Activated T-cell treated with anti-CD3 and anti-CD28 coated beads, Interleukin-2, amount 50 U/mL, for 72 hours (primary cell): Measurements from ENCODE around the gene MUCL1. TPM values are rescaled to one million over a fixed set of nuclear protein-coding genes. Genes with fewer than 3 reads are reported as not detected.

Source experiments
- ATAC-seq, 2 donors: fragments of 150-1000 bp; cut with Tn5 transposase; replicated peaks in 1 of 2; 2 replicates each; pipeline ENCODE4 v1.10.0; 2021; ENCODE audit warnings: moderate library complexity in 2 of 2, mild to moderate bottlenecking in 1 of 2
- DNase-seq, 2 donors: peaks; one replicate each; pipeline ENCODE4 v3.0.0; 2021 to 2022; ENCODE audit warnings: mixed read lengths in 1 of 2
- H3K27ac Mint-ChIP-seq: one replicate; pipeline ENCODE4 v1.8.0; 2022; ENCODE audit warnings: mild to moderate bottlenecking, moderate library complexity, mixed read lengths
- H3K27me3 Mint-ChIP-seq: one replicate; pipeline ENCODE4 v1.8.0; 2022; ENCODE audit warnings: low read depth, mixed read lengths
- H3K36me3 Mint-ChIP-seq, 2 donors: one replicate each; pipeline ENCODE4 v1.8.0; 2022; ENCODE audit warnings: mixed read lengths in 2 of 2, mild to moderate bottlenecking in 1 of 2; ENCODE audit not compliant: insufficient read depth in 2 of 2
- H3K4me1 Mint-ChIP-seq: one replicate; pipeline ENCODE4 v1.8.0; 2022; ENCODE audit warnings: low read depth, mixed read lengths
- H3K4me3 Mint-ChIP-seq, 2 donors: one replicate each; pipeline ENCODE4 v1.8.0; 2022; ENCODE audit warnings: mild to moderate bottlenecking in 2 of 2, mixed read lengths in 2 of 2, moderate library complexity in 2 of 2
- H3K9me3 Mint-ChIP-seq, 2 donors: one replicate each; pipeline ENCODE4 v1.8.0; 2022; ENCODE audit warnings: mixed read lengths in 2 of 2
- total RNA-seq, 2 donors: library from RNA; stranded (reverse); gene quantifications; one replicate each; pipeline ENCODE4 v1.2.3, GENCODE V29; 2022

Gene MUCL1
- total RNA-seq = not detected

- DNase-seq (peak; percentile 78 to 83), ATAC-seq (peak; percentile 91 to 95)
- H3K36me3 Mint-ChIP-seq = no peaks in the 10 kb centered on the region
- H3K4me3 Mint-ChIP-seq = no peak within 1 kb of the TSS
- H3K9me3 Mint-ChIP-seq = no peaks in the 10 kb centered on the region
- peak within 1 kb of the TSS; percentile 81 for H3K27ac Mint-ChIP-seq
- peaks cover 46% of the 10 kb centered on the region for H3K4me1 Mint-ChIP-seq
- H3K27me3 Mint-ChIP-seq = no peaks in the 10 kb centered on the region
Observed at GRCh38 chr12:54853933-54854538, at the start of gene MUCL1. TSS of gene MUCL1 (plus strand) at chr12:54854516. CDS start at chr12:54854583, 67 bp downstream.

GRCh38 chr12:54821676-54822075 lies 32.6 kb upstream of the MUCL1 start:
- Mint-ChIP-seq H3K9me3 (peaks cover 0 to 4% of the 10 kb centered on the region in 2 donors), H3K4me3 (no peak overlapping the region), H3K27me3 (no peaks in the 10 kb centered on the region), H3K27ac (no peak overlapping the region), H3K4me1 (no peaks in the 10 kb centered on the region), H3K36me3 (no peaks in the 10 kb centered on the region)
- ATAC-seq = no peak
- DNase-seq = no peak

GRCh38 chr12:54824402-54824801 lies 29.9 kb upstream of the MUCL1 start:
- Mint-ChIP-seq H3K4me1 (no peaks in the 10 kb centered on the region), H3K4me3 (no peak overlapping the region), H3K27me3 (no peaks in the 10 kb centered on the region), H3K36me3 (no peaks in the 10 kb centered on the region), H3K9me3 (peaks cover 0 to 4% of the 10 kb centered on the region in 2 donors), H3K27ac (peak overlapping the region; percentile 66)
- DNase-seq (no peak), ATAC-seq (no peak)

- ATAC-seq = no peak
- no peak overlapping the region for H3K4me3 Mint-ChIP-seq
Observed at GRCh38 chr12:54829511-54829910, 24.8 kb upstream of the MUCL1 start.

GRCh38 chr12:54830199-54830598 lies 24.1 kb upstream of the MUCL1 start:
- Mint-ChIP-seq H3K27me3 (no peaks in the 10 kb centered on the region), H3K9me3 (no peaks in the 10 kb centered on the region), H3K36me3 (no peaks in the 10 kb centered on the region), H3K4me3 (no peak overlapping the region), H3K4me1 (no peaks in the 10 kb centered on the region), H3K27ac (no peak overlapping the region)
- DNase-seq = no peak
- ATAC-seq = no peak

More at GRCh38 chr12:54829511-54829910, 24.8 kb upstream of the MUCL1 start:
- H3K27ac Mint-ChIP-seq = peak overlapping the region; percentile 34
- no peaks in the 10 kb centered on the region for H3K4me1 Mint-ChIP-seq
- no peaks in the 10 kb centered on the region for H3K9me3 Mint-ChIP-seq
- no peaks in the 10 kb centered on the region for H3K36me3 Mint-ChIP-seq
- H3K27me3 Mint-ChIP-seq = no peaks in the 10 kb centered on the region
- DNase-seq = no peak

- H3K27me3 Mint-ChIP-seq = peaks cover 6% of the 10 kb centered on the region
- H3K36me3 Mint-ChIP-seq = no peaks in the 10 kb centered on the region
- no peak for DNase-seq
- H3K9me3 Mint-ChIP-seq = no peaks in the 10 kb centered on the region
- no peak overlapping the region for H3K27ac Mint-ChIP-seq
- no peak for ATAC-seq
- no peaks in the 10 kb centered on the region for H3K4me1 Mint-ChIP-seq
- no peak overlapping the region for H3K4me3 Mint-ChIP-seq
Observed at GRCh38 chr12:54831631-54832030, 22.7 kb upstream of the MUCL1 start.

GRCh38 chr12:54840244-54840865 lies 14.0 kb upstream of the MUCL1 start:
- H3K36me3 Mint-ChIP-seq = peaks cover 0 to 1% of the 10 kb centered on the region in 2 donors
- H3K27me3 Mint-ChIP-seq = peaks cover 10% of the 10 kb centered on the region
- no peak for ATAC-seq
- DNase-seq = no peak
- no peak overlapping the region for H3K4me3 Mint-ChIP-seq
- H3K4me1 Mint-ChIP-seq = no peaks in the 10 kb centered on the region
- H3K9me3 Mint-ChIP-seq = peaks cover 0 to 2% of the 10 kb centered on the region in 2 donors
- no peak overlapping the region for H3K27ac Mint-ChIP-seq

GRCh38 chr12:54857406-54857805 lies 3.1 kb downstream of the MUCL1 start:
- peaks cover 16% of the 10 kb centered on the region for H3K27me3 Mint-ChIP-seq
- ATAC-seq (no peak), DNase-seq (no peak)
- no peaks in the 10 kb centered on the region for H3K36me3 Mint-ChIP-seq
- H3K9me3 Mint-ChIP-seq = no peaks in the 10 kb centered on the region
- peaks cover 48% of the 10 kb centered on the region for H3K4me1 Mint-ChIP-seq
- H3K4me3 Mint-ChIP-seq = no peak overlapping the region
- H3K27ac Mint-ChIP-seq = no peak overlapping the region

GRCh38 chr12:54858562-54858961 lies 4.2 kb downstream of the MUCL1 start:
- ATAC-seq (peak; percentile 71 to 80), DNase-seq (no peak)
- no peaks in the 10 kb centered on the region for H3K9me3 Mint-ChIP-seq
- peaks cover 0 to 1% of the 10 kb centered on the region in 2 donors for H3K36me3 Mint-ChIP-seq
- H3K4me1 Mint-ChIP-seq = peaks cover 51% of the 10 kb centered on the region
- H3K27me3 Mint-ChIP-seq = peaks cover 25% of the 10 kb centered on the region
- H3K27ac Mint-ChIP-seq = peak overlapping the region; percentile 1
- no peak overlapping the region for H3K4me3 Mint-ChIP-seq

GRCh38 chr12:54859502-54859901 lies 5.2 kb downstream of the MUCL1 start:
- Mint-ChIP-seq H3K27ac (no peak overlapping the region), H3K4me1 (peaks cover 53% of the 10 kb centered on the region), H3K36me3 (peaks cover 0 to 1% of the 10 kb centered on the region in 2 donors), H3K4me3 (no peak overlapping the region), H3K9me3 (no peaks in the 10 kb centered on the region), H3K27me3 (peaks cover 25% of the 10 kb centered on the region)
- no peak for ATAC-seq
- DNase-seq = no peak

GRCh38 chr12:54861927-54862326 lies 7.6 kb downstream of the MUCL1 start:
- DNase-seq = no peak
- Mint-ChIP-seq H3K27me3 (peaks cover 29% of the 10 kb centered on the region), H3K4me3 (no peak overlapping the region), H3K9me3 (no peaks in the 10 kb centered on the region), H3K4me1 (peaks cover 54% of the 10 kb centered on the region), H3K36me3 (peaks cover 0 to 1% of the 10 kb centered on the region in 2 donors), H3K27ac (no peak overlapping the region)
- peak in 1 of 2 donors; percentile 29 for ATAC-seq

GRCh38 chr12:54863948-54864618 lies 9.8 kb downstream of the MUCL1 start:
- no peak overlapping the region for H3K4me3 Mint-ChIP-seq
- H3K27me3 Mint-ChIP-seq = peaks cover 50% of the 10 kb centered on the region
- ATAC-seq (peak in 1 of 2 donors; percentile 15), DNase-seq (no peak)
- no peak overlapping the region for H3K27ac Mint-ChIP-seq
- peaks cover 36% of the 10 kb centered on the region for H3K4me1 Mint-ChIP-seq
- no peaks in the 10 kb centered on the region for H3K9me3 Mint-ChIP-seq
- peaks cover 0 to 1% of the 10 kb centered on the region in 2 donors for H3K36me3 Mint-ChIP-seq

GRCh38 chr12:54865683-54866324 lies 11.5 kb downstream of the MUCL1 start:
- peak overlapping the region in 1 of 2 donors; percentile 19 for H3K4me3 Mint-ChIP-seq
- DNase-seq (peak in 1 of 2 donors; percentile 6), ATAC-seq (peak; percentile 57 to 72)
- no peaks in the 10 kb centered on the region for H3K9me3 Mint-ChIP-seq
- peaks cover 35% of the 10 kb centered on the region for H3K4me1 Mint-ChIP-seq
- H3K27ac Mint-ChIP-seq = no peak overlapping the region
- peaks cover 42% of the 10 kb centered on the region for H3K27me3 Mint-ChIP-seq
- H3K36me3 Mint-ChIP-seq = peaks cover 0 to 1% of the 10 kb centered on the region in 2 donors
